GM12878 (cell line): Measurements from ENCODE around the gene TXNDC15. TPM values are rescaled to one million over a fixed set of nuclear protein-coding genes. Genes with fewer than 3 reads are reported as not detected.
A peak's percentile ranks its signal among the peaks of the same experiment; 100 is the strongest.

Experiments used
- ASH2L ChIP-seq: fragments of 300-600, 200-600 bp; sonication (generic); IDR thresholded peaks from 2 replicates; pipeline ENCODE4 v1.6.1; 2017; ENCODE audit warnings: low read depth, mild to moderate bottlenecking, borderline replicate concordance
- ATF3 ChIP-seq: IDR thresholded peaks from 2 replicates; pipeline ENCODE4 v1.6.1; 2011; ENCODE audit warnings: low read depth, mild to moderate bottlenecking, low read length, moderate library complexity, borderline replicate concordance; ENCODE audit errors: extremely low read depth
- CBX3 ChIP-seq: fragments of 200-600 bp; sonication (generic); IDR thresholded peaks from 2 replicates; pipeline ENCODE4 v1.6.1; 2016; ENCODE audit warnings: low read depth, borderline replicate concordance
- CEBPB ChIP-seq, 2 experiments: fragments of 150-350 bp in 1 of 2; IDR thresholded peaks; 2 replicates each; pipeline ENCODE4 v1.6.1; 2012 to 2014; ENCODE audit warnings: low read depth in 2 of 2, low read length in 2 of 2, borderline replicate concordance in 1 of 2, inconsistent platforms in 1 of 2
- ELK1 ChIP-seq: IDR thresholded peaks from 2 replicates; pipeline ENCODE4 v1.6.1; 2012; ENCODE audit warnings: low read depth, low read length, improper control_type of control experiment
- HDAC2 ChIP-seq: fragments of 200-600 bp; sonication (generic); IDR thresholded peaks from 2 replicates; pipeline ENCODE4 v1.6.1; 2017
- MLLT1 ChIP-seq: fragments of 450-650 bp; IDR thresholded peaks from 2 replicates; pipeline ENCODE4 v1.6.1; 2016; ENCODE audit warnings: mild to moderate bottlenecking
- MTA3 ChIP-seq: IDR thresholded peaks from 2 replicates; pipeline ENCODE4 v1.6.1; 2012; ENCODE audit warnings: low read length, inconsistent platforms, borderline replicate concordance
- NR2C2 ChIP-seq: IDR thresholded peaks from 2 replicates; pipeline ENCODE4 v1.6.1; 2011; ENCODE audit warnings: borderline replicate concordance, low read depth; ENCODE audit not compliant: control insufficient read depth, insufficient read length
- NR2F1 ChIP-seq: fragments of 450-650 bp; conservative IDR thresholded peaks from 2 replicates; pipeline ENCODE4 v1.6.1; 2017; ENCODE audit warnings: mild to moderate bottlenecking
- POLR2AphosphoS5 ChIP-seq: IDR thresholded peaks from 2 replicates; pipeline ENCODE4 v1.6.1; 2011; ENCODE audit warnings: mild to moderate bottlenecking, low read length, inconsistent platforms
- REST ChIP-seq: IDR thresholded peaks from 2 replicates; pipeline ENCODE4 v1.6.1; 2012; ENCODE audit warnings: mild to moderate bottlenecking, low read depth, low read length
- SMC3 ChIP-seq: IDR thresholded peaks from 2 replicates; pipeline ENCODE4 v1.6.1; 2011; ENCODE audit warnings: low read length, improper control_type of control experiment, borderline replicate concordance
- SRF ChIP-seq, 2 experiments: IDR thresholded peaks; 2 replicates each; pipeline ENCODE4 v1.6.1; 2011; ENCODE audit warnings: low read depth in 2 of 2, low read length in 2 of 2, mild to moderate bottlenecking in 1 of 2, moderate library complexity in 1 of 2
- SUZ12 ChIP-seq: fragments of 200-600 bp; sonication (generic); IDR thresholded peaks from one replicate; pipeline ENCODE4 v1.6.1; 2018; ENCODE audit warnings: antibody characterized with exemption, mild to moderate bottlenecking; ENCODE audit not compliant: unreplicated experiment
- ZNF274 ChIP-seq: IDR thresholded peaks from one replicate; pipeline ENCODE4 v1.8.0; 2011; ENCODE audit not compliant: insufficient read length, insufficient read depth
- ZNF384 ChIP-seq: IDR thresholded peaks from 2 replicates; pipeline ENCODE4 v1.6.1; 2012; ENCODE audit warnings: low read depth, mild to moderate bottlenecking, low read length, improper control_type of control experiment, borderline replicate concordance
- ZNF687 ChIP-seq: fragments of 450-650 bp; IDR thresholded peaks from 2 replicates; pipeline ENCODE4 v1.6.1; 2017; ENCODE audit warnings: mild to moderate bottlenecking, moderate library complexity
- polyA plus RNA-seq, 11 experiments: library from polyadenylated mRNA; depleted of rRNA in 4 of 11; unstranded in 6 of 11; stranded (reverse) in 5 of 11; fragments of >200 nt; fragmentation: Nextera tagmentation in 4 of 11; fragmentation: Illumina TruSeq in 1 of 11; extraction: Ambion mirVana in 4 of 11; extraction: Trizol in 1 of 11; gene quantifications; 1 replicate in 1 of 11; 2 replicates in 10 of 11; pipeline versions ENCODE4 v1.2.1 to v1.2.3, GENCODE V29; 2011 to 2016; ENCODE audit warnings: inconsistent platforms in 2 of 11, missing spikeins in 2 of 11, low read depth in 1 of 11
- total RNA-seq, 4 experiments: library from RNA; depleted of rRNA in 3 of 4; stranded (reverse); fragments of >200 nt in 3 of 4; fragmentation: Illumina TruSeq in 1 of 4; extraction: Trizol in 1 of 4; gene quantifications; 2 replicates each; pipeline versions ENCODE4 v1.2.1 to v1.2.3, GENCODE V29; 2013 to 2021

TXNDC15 gene
- total and polyA plus RNA-seq, 10 of the 15 experiments (the other 5 are each of a cell fraction or from before 2014, with no cell fraction given), result 8.1 to 60.6 (median 38.1) TPM

GRCh38 chr5:134845852-134846640 lies 28.1 kb upstream of the TXNDC15 start, which contains the start of gene C5orf24 (continued):
- TF ChIP-seq ZNF687, result peak; percentile 98
- no peak for TF ChIP-seq SMC3
- TF ChIP-seq REST, result 0 out of 2 replicates have a peak, but pooled peaks have one; percentile 42
- TF ChIP-seq NR2C2, result no peak
- no peak for TF ChIP-seq CEBPB (IDR thresholded peaks at IDR 0.05; ENCODE audit: borderline replicate concordance in 1 of 2, low read depth in 2 of 2, low read length in 2 of 2)
- no peak for TF ChIP-seq MLLT1
- TF ChIP-seq SUZ12, result no peak
- peak; percentile 34; the same call in 1 of the 2 replicates for TF ChIP-seq MTA3
- peak; percentile 75; the same call in 1 of the 2 replicates for TF ChIP-seq ASH2L
- no peak for TF ChIP-seq ZNF274
- TF ChIP-seq ELK1, result no peak
- no peak for TF ChIP-seq SRF (IDR thresholded peaks at IDR 0.05; ENCODE audit: low read depth in 2 of 2, low read length in 2 of 2)
- peak; percentile 57; the same call in 1 of the 2 replicates for TF ChIP-seq NR2F1
- TF ChIP-seq HDAC2, result no peak
- no peak for TF ChIP-seq ATF3
- TF ChIP-seq CBX3, result no peak
- peak; percentile 94 for TF ChIP-seq POLR2AphosphoS5
- no peak for TF ChIP-seq ZNF384
